Liver (tissue), 3 donors: ENCODE data around the gene TSHZ2.

Experiments used
- FOXA1 ChIP-seq: IDR thresholded peaks from 2 replicates; pipeline ENCODE4 v1.6.1; 2016; ENCODE audit warnings: antibody characterized with exemption
- GABPA ChIP-seq, 2 donors: IDR thresholded peaks in 1 of 2; conservative IDR thresholded peaks in 1 of 2; 2 replicates each; pipeline ENCODE4 v1.6.1; 2016; ENCODE audit warnings: antibody characterized with exemption in 2 of 2, mild to moderate bottlenecking in 1 of 2, moderate library complexity in 1 of 2
- HNF4A ChIP-seq, 2 donors: conservative IDR thresholded peaks; 2 replicates each; pipeline ENCODE4 v1.6.1; 2016; ENCODE audit warnings: antibody characterized with exemption in 2 of 2, mild to moderate bottlenecking in 2 of 2
- HNF4G ChIP-seq: IDR thresholded peaks from 2 replicates; pipeline ENCODE4 v1.6.1; 2016; ENCODE audit warnings: antibody characterized with exemption
- JUND ChIP-seq, 2 donors: IDR thresholded peaks; 2 replicates each; pipeline ENCODE4 v1.6.1; 2016; ENCODE audit warnings: antibody characterized with exemption in 2 of 2
- RAD21 ChIP-seq, 2 donors: IDR thresholded peaks; 2 replicates each; pipeline ENCODE4 v1.6.1; 2016; ENCODE audit warnings: antibody characterized with exemption in 2 of 2, mild to moderate bottlenecking in 2 of 2
- REST ChIP-seq: IDR thresholded peaks from 2 replicates; pipeline ENCODE4 v1.6.1; 2016; ENCODE audit warnings: antibody characterized with exemption, mild to moderate bottlenecking
- RXRA ChIP-seq, 2 donors: IDR thresholded peaks; 2 replicates each; pipeline ENCODE4 v1.6.1; 2017 to 2018; ENCODE audit warnings: antibody characterized with exemption in 2 of 2, mild to moderate bottlenecking in 1 of 2
- SP1 ChIP-seq: IDR thresholded peaks from 2 replicates; pipeline ENCODE4 v1.6.1; 2018; ENCODE audit warnings: antibody characterized with exemption, mild to moderate bottlenecking
- TAF1 ChIP-seq: conservative IDR thresholded peaks from 2 replicates; pipeline ENCODE4 v1.6.1; 2016; ENCODE audit warnings: antibody characterized with exemption, mild to moderate bottlenecking
- TF ChIP-seq, protein P1 (sequence below): fragments of 150-350 bp; IDR thresholded peaks from 2 replicates; pipeline ENCODE4 v1.5.1; 2017; ENCODE audit warnings: improper control_type of control experiment, low read depth, low read length; ENCODE audit not compliant: missing input control
- donor health status: healthy.
- donor health status: healthy.

GRCh38 chr20:53344891-53345290 lies 372.7 kb downstream of the TSHZ2 start:
- TF ChIP-seq REST = no peak
- TF ChIP-seq, protein P1, sequence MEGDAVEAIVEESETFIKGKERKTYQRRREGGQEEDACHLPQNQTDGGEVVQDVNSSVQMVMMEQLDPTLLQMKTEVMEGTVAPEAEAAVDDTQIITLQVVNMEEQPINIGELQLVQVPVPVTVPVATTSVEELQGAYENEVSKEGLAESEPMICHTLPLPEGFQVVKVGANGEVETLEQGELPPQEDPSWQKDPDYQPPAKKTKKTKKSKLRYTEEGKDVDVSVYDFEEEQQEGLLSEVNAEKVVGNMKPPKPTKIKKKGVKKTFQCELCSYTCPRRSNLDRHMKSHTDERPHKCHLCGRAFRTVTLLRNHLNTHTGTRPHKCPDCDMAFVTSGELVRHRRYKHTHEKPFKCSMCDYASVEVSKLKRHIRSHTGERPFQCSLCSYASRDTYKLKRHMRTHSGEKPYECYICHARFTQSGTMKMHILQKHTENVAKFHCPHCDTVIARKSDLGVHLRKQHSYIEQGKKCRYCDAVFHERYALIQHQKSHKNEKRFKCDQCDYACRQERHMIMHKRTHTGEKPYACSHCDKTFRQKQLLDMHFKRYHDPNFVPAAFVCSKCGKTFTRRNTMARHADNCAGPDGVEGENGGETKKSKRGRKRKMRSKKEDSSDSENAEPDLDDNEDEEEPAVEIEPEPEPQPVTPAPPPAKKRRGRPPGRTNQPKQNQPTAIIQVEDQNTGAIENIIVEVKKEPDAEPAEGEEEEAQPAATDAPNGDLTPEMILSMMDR = no peak
- TF ChIP-seq RAD21 (IDR thresholded peaks at IDR 0.05) = no peak
- TF ChIP-seq SP1 = no peak
- TF ChIP-seq HNF4A (conservative IDR thresholded peaks at IDR 0.05) = no peak
- no peak for TF ChIP-seq JUND (IDR thresholded peaks at IDR 0.05)
- no peak for TF ChIP-seq TAF1
- TF ChIP-seq HNF4G = no peak
- no peak for TF ChIP-seq GABPA (IDR thresholded peaks at IDR 0.05 in 1 of 2, conservative IDR thresholded peaks at IDR 0.05 in 1 of 2)
- no peak for TF ChIP-seq RXRA (IDR thresholded peaks at IDR 0.05)
- no peak for TF ChIP-seq FOXA1
